Right atrium auricular region (tissue), 2 donors: ENCODE results near the gene PTPRA. TPM values are rescaled to one million over a fixed set of nuclear protein-coding genes. Genes with fewer than 3 reads are reported as not detected.
"Not testable (repeated sequence)": the region's sequence is repeated elsewhere in the genome, so short reads cannot be mapped to it uniquely, and the experiment has no call there.

ENCODE experiments used
- DNase-seq: peaks from one replicate; pipeline ENCODE4 v3.0.0-alpha.2; 2019; ENCODE audit warnings: low spot score
- H3K27ac ChIP-seq, 2 donors: fragments of 200-600 bp; sonication (generic); 1 replicate in 1 of 2; 2 replicates in 1 of 2; pipeline ENCODE4 v1.5.1; 2016 to 2019
- H3K27me3 ChIP-seq, 2 donors: fragments of 200-600 bp; sonication (generic); one replicate each; pipeline versions ENCODE4 v1.5.1 to v1.6.0; 2017 to 2019
- H3K36me3 ChIP-seq: fragments of 200-600 bp; sonication (generic); one replicate; pipeline ENCODE4 v1.5.1; 2016
- H3K4me1 ChIP-seq, 2 donors: fragments of 200-600 bp; sonication (generic); one replicate each; pipeline versions ENCODE4 v1.5.1 to v1.6.0; 2017 to 2019
- H3K4me3 ChIP-seq, 2 donors: fragments of 200-600 bp; sonication (generic); 1 replicate in 1 of 2; 2 replicates in 1 of 2; pipeline ENCODE4 v1.5.1; 2017 to 2019; ENCODE audit warnings: mild to moderate bottlenecking in 1 of 2, moderate library complexity in 1 of 2
- H3K9me3 ChIP-seq, 2 donors: fragments of 200-600 bp; sonication (generic); one replicate each; pipeline ENCODE4 v1.5.1; 2019
- total RNA-seq, 2 donors: library from RNA; depleted of rRNA; stranded (reverse); fragments of >200 nt; gene quantifications; one replicate each; pipeline ENCODE4 v1.1.0, GENCODE V29; 2016
- TF ChIP-seq, protein P1 (sequence below), 2 donors: fragments of 200-600 bp; sonication (generic); IDR thresholded peaks; one replicate each; pipeline ENCODE4 v1.5.1; 2019; ENCODE audit warnings: antibody characterized with exemption in 2 of 2

The PTPRA gene
- total RNA-seq, 2 donors from 2014 or later, result 32.8 to 46.0 TPM

DNA sequence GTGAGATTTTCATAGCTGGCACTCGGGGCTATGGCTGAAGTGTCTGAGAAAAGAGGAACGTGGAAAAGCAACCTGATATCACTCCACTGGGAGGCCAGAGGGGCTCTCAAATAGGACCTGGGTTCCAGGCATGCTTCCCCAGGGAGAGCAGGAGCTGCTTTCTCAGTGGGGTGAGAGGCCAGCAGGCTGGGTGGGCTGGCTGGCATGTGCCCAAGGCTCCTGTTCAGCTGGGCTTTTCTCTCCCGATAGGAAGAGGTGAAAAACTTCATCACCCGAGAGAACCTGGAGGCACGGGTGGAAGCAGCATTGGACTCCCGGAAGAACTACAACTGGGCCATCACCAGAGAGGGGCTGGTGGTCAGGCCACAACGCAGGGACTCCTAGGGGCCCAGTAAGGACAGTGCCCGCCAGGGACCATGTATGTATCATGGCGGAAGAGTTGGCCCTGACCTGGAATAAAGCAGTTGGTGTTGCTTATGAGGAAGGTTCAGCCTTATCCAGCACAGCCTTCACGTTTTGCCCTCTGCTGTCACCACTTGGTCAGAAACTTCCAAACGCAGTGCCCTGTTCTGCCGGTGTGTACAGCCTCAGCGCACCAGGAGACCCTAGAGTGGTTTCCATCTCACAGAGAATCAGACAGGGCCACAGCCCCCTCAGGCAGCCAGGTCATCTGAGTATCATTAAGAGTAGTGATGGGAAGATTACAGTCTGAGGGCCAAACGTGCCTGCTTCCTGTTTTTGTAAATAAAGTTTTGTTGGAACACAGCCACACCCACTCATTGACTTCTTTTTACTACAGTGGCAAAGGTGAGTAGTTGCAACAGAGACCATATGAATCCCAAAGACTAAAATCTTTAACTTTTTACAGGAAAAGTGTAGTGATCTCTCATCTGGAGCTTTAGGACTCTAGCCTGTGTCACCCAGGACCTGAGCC, 174.5 kb downstream of the PTPRA start:
- no peaks in the 10 kb centered on the region for H3K27me3 ChIP-seq
- peaks cover 0 to 22% of the 10 kb centered on the region in 2 donors for H3K4me1 ChIP-seq
- no peak for DNase-seq
- TF ChIP-seq, protein P1, sequence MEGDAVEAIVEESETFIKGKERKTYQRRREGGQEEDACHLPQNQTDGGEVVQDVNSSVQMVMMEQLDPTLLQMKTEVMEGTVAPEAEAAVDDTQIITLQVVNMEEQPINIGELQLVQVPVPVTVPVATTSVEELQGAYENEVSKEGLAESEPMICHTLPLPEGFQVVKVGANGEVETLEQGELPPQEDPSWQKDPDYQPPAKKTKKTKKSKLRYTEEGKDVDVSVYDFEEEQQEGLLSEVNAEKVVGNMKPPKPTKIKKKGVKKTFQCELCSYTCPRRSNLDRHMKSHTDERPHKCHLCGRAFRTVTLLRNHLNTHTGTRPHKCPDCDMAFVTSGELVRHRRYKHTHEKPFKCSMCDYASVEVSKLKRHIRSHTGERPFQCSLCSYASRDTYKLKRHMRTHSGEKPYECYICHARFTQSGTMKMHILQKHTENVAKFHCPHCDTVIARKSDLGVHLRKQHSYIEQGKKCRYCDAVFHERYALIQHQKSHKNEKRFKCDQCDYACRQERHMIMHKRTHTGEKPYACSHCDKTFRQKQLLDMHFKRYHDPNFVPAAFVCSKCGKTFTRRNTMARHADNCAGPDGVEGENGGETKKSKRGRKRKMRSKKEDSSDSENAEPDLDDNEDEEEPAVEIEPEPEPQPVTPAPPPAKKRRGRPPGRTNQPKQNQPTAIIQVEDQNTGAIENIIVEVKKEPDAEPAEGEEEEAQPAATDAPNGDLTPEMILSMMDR (IDR thresholded peaks at IDR 0.05), result no peak
- H3K27ac ChIP-seq, result no peak overlapping the region
- no peaks in the 10 kb centered on the region for H3K9me3 ChIP-seq
- no peak overlapping the region for H3K4me3 ChIP-seq
- peaks cover 26% of the 10 kb centered on the region for H3K36me3 ChIP-seq

DNA sequence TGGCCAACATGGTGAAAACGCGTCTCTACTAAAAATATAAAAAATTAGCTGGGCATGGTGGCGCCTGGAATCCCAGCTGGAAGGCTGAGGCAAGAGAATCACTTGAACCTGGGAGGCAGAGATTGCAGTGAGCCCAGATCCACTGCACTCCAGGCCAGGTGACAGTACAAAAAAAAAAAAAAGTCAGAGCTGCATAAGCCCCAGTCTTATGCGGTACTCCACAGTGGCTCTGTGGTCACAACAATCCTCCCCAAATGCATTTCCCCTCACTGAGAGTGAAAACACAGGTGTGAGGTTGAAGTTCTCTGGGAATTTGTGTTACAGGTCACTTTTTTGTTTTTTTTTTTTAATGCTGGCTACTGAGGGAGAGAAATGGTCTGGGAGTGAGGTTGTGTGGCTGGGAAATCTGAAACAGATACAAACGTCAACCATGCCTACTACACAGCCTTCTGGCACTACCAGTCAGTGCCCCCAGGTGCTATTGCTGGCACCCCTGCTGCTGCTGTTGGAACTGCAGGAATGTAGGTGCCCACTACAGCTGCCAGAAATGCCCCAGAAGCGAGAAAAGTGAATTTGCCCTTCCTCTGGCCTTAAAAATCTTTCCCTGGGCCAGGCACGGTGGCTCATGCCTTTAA, 178.2 kb downstream of the PTPRA start:
- Histone ChIP-seq H3K27me3 (no peaks in the 10 kb centered on the region), H3K4me1 (peaks cover 0 to 11% of the 10 kb centered on the region in 2 donors), H3K9me3 (no peaks in the 10 kb centered on the region), H3K27ac (no peak overlapping the region), H3K36me3 (peaks cover 26% of the 10 kb centered on the region), H3K4me3 (no peak overlapping the region)
- TF ChIP-seq, protein P1 (IDR thresholded peaks at IDR 0.05), result no peak
- no peak for DNase-seq

DNA sequence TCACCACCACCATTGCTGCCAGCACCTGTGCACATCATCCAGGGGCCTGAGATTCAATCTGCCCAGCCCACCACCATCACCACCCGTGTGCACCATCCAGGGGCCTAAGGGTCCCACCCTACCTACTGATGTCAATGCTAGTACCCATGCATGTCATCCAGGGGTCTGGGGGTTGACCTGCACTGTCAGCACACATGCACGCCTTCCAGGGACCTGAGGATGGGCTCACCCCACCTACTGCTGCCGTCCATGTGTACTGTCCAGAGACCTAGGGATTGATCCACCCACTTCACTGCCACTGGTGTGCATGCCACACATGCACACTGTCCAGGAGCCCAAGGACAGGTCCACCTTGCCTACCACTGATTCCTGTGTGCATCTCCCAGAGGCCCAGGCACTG, 186.2 kb downstream of the PTPRA start:
- TF ChIP-seq, protein P1 (IDR thresholded peaks at IDR 0.05), result no peak
- Histone ChIP-seq H3K27me3 (no peaks in the 10 kb centered on the region), H3K36me3 (no peaks in the 10 kb centered on the region), H3K4me3 (no peak overlapping the region), H3K9me3 (no peaks in the 10 kb centered on the region), H3K4me1 (no peaks in the 10 kb centered on the region), H3K27ac (no peak overlapping the region)
- DNase-seq, result no peak

DNA sequence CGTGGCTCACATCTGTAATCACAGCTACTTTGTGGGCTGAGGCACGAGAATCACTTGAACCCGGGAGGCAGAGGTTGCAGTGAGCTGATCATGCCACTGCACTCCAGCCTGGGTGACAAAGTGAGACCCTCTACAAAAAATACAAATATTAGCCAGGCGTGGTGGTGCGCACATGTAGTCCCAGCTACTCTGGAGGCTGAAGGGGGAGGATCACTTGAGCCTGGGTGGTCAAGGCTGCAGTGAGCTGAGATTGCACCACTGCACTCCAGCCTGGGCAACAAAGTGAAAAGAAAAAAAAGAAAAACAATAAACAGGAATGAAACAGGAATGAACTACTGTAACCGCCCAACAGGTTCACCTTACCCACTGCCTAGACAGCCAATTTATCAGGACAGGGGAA, 190.8 kb downstream of the PTPRA start:
- DNase-seq, result not testable (repeated sequence)

DNA sequence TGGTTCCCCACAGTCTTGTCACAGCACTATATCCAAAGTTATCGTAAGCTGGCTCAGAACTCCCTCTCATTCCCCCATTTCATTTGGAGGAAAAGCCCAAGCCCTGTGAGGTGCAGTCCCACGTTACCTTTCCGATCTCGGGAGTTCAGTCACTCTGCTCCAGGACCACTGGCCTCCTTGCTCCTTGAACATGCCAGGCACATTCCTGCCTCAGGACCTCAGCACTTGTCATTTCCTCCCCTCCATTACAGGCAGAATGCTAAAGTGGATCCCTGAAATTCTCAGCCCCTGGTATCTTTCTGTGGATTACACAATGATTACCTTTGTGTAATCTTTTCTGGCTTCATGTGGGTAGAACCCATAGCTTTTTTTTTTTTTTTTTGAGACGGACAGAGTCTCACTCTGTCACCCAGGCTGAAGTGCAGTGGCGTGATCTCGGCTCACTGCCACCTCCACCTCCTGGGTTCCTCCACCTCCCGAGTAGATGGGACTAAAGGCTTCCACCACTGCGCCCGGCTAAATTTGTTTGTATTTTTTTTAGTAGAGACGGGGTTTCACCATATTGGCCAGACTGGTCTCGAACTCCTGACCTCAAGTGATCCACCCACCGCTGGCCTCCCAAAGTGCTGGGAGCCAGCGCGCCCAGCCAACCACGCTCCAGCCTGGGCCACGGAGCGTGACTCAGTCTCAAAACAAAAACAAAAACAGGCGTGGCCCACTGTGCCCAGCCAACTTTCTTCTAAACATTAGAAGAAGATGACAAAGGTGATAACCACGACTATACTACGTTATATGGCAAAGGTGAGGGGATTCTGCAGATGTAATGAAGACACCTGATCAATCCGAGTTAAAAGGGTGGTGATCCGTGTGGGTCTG, 194.1 kb downstream of the PTPRA start:
- Histone ChIP-seq H3K36me3 (no peaks in the 10 kb centered on the region), H3K4me3 (no peak overlapping the region), H3K27ac (no peak overlapping the region), H3K4me1 (peaks cover 0 to 13% of the 10 kb centered on the region in 2 donors), H3K27me3 (peaks cover 0 to 5% of the 10 kb centered on the region in 2 donors), H3K9me3 (no peaks in the 10 kb centered on the region)
- TF ChIP-seq, protein P1 (IDR thresholded peaks at IDR 0.05), result no peak
- DNase-seq, result no peak

More for the DNA sequence above, 190.8 kb downstream of the PTPRA start:
- H3K4me1 ChIP-seq, H3K27ac ChIP-seq, H3K27me3 ChIP-seq, H3K36me3 ChIP-seq, H3K4me3 ChIP-seq, H3K9me3 ChIP-seq: not testable (repeated sequence)
